HepG2 (cell line): ENCODE data around the gene ZNF318.

Experiments used
- ATF7-NPFF ChIP-seq: sonication (generic); formaldehyde crosslinking; IDR thresholded peaks from 2 replicates; pipeline ENCODE4 v1.8.1; 2023; ENCODE audit warnings: mild to moderate bottlenecking, low read depth, missing genetic modification reagents, moderate library complexity
- CTCF ChIP-seq: sonication (generic); formaldehyde crosslinking; IDR thresholded peaks from 2 replicates; pipeline ENCODE4 v1.5.0; 2020; ENCODE audit warnings: mild to moderate bottlenecking, missing genetic modification reagents, moderate library complexity
- FOXK2 ChIP-seq: fragments of 450-650 bp; IDR thresholded peaks from 2 replicates; pipeline ENCODE4 v1.6.1; 2016
- HOXA7 ChIP-seq: sonication (generic); formaldehyde crosslinking; IDR thresholded peaks from 2 replicates; pipeline ENCODE4 v1.8.1; 2022; ENCODE audit warnings: mild to moderate bottlenecking, missing genetic modification reagents, moderate library complexity
- MXI1 ChIP-seq: IDR thresholded peaks from 3 replicates; pipeline ENCODE4 v1.6.1; 2012; ENCODE audit warnings: low read depth, low read length, inconsistent platforms, borderline replicate concordance
- PBX3 ChIP-seq: sonication (generic); formaldehyde crosslinking; IDR thresholded peaks from 2 replicates; pipeline ENCODE4 v1.8.1; 2023; ENCODE audit warnings: missing genetic modification reagents, inconsistent platforms, borderline replicate concordance
- SIN3A ChIP-seq: IDR thresholded peaks from 2 replicates; pipeline ENCODE4 v1.6.1; 2011; ENCODE audit warnings: low read depth, mild to moderate bottlenecking, control low read depth, low read length, borderline replicate concordance
- SRF ChIP-seq: IDR thresholded peaks from 2 replicates; pipeline ENCODE4 v1.6.1; 2011; ENCODE audit warnings: mild to moderate bottlenecking, low read depth, low read length, moderate library complexity
- ZNF263 ChIP-seq: sonication (generic); formaldehyde crosslinking; IDR thresholded peaks from 2 replicates; pipeline ENCODE4 v1.4.0; 2020; ENCODE audit warnings: missing genetic modification reagents
- ZNF639 ChIP-seq: conservative IDR thresholded peaks from 2 replicates; pipeline ENCODE4 v1.6.1; 2018; ENCODE audit warnings: missing genetic modification reagents

GRCh38 chr6:43395776-43396175 lies 26.3 kb upstream of the ZNF318 start:
- TF ChIP-seq PBX3 (CRISPR knock-in tag) (no peak), HOXA7 (CRISPR knock-in tag) (no peak), CTCF (CRISPR knock-in tag) (no peak), ZNF263 (no peak), ATF7-NPFF (no peak), SIN3A (no peak), FOXK2 (no peak), ZNF639 (CRISPR knock-in tag) (no peak), MXI1 (no peak), SRF (no peak)
